ES-I3 (cell line): ENCODE data around the gene CWF19L2.
A peak's percentile ranks its signal among the peaks of the same experiment; 100 is the strongest.
"Not testable (repeated sequence)": the region's sequence is repeated elsewhere in the genome, so short reads cannot be mapped to it uniquely, and the experiment has no call there.

Experiments
- H3K36me3 ChIP-seq: 2 replicates; pipeline ENCODE4 v1.6.1; 2013; ENCODE audit warnings: mild to moderate bottlenecking, low read length, control low read depth, moderate library complexity; ENCODE audit not compliant: insufficient read depth
- H3K4me1 ChIP-seq: 2 replicates; pipeline ENCODE4 v1.6.1; 2013; ENCODE audit warnings: mild to moderate bottlenecking, control low read depth, low read length; ENCODE audit not compliant: insufficient read depth
- H3K9ac ChIP-seq: 2 replicates; pipeline ENCODE4 v1.6.1; 2013; ENCODE audit warnings: low read depth, mild to moderate bottlenecking, low read length, moderate library complexity
- H3K9me3 ChIP-seq: 2 replicates; pipeline ENCODE4 v1.6.1; 2013; ENCODE audit warnings: mild to moderate bottlenecking, low read length, moderate library complexity; ENCODE audit not compliant: control insufficient read depth, insufficient read depth

Gene CWF19L2

DNA sequence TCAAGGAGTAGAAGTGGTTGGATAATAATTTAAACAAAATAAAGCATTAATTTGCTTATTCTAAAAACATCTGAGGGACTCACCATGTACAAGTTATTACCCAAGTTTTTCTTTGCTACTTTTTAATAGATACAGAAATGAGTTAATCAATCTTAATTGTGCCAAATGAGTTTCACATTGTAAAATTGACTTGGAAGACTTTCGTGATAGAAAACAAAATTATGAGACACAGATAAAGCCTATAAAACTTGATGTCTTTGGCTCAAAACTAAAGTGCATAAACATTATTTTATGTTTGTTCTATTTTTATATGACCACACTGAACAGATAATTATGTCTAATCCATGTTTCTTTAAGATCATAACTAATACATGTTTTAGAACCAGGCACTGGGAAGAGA lies 10.1 kb upstream of the CWF19L2 start:
- H3K4me1 ChIP-seq: no peaks in the 10 kb centered on the region
- H3K9me3 ChIP-seq: no peaks in the 10 kb centered on the region
- no peaks in the 10 kb centered on the region for H3K36me3 ChIP-seq
- no peak overlapping the region for H3K9ac ChIP-seq

DNA sequence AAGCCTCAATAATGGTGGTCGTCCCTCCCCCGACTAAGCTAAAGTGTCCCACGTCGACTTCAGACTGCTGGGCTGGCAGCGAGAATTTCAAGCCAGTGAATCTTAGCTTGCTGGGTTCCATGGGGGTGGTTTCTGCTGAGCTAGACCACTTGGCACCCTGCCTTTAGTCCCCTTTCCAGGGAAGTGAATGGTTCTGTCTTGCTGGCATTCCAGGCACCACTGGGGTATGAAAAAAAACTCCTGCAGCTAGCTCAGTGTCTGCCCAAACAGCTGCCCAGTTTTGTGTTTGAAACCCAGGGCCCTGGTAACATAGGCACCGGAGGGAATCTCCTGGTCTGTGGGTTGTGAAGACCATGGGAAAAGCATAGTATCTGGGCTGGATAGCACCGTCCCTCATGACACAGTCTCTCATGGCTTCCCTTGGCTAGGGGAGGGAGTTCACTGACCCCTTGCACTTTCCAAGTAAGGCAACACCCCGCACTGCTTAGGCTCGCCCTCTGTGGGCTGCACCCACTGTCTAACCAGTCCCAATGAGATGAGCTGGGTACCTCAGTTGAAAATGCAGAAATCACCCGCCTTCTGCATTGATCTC lies 8.7 kb upstream of the CWF19L2 start:
- not testable (repeated sequence) for H3K9me3 ChIP-seq, H3K4me1 ChIP-seq, H3K36me3 ChIP-seq, H3K9ac ChIP-seq

DNA sequence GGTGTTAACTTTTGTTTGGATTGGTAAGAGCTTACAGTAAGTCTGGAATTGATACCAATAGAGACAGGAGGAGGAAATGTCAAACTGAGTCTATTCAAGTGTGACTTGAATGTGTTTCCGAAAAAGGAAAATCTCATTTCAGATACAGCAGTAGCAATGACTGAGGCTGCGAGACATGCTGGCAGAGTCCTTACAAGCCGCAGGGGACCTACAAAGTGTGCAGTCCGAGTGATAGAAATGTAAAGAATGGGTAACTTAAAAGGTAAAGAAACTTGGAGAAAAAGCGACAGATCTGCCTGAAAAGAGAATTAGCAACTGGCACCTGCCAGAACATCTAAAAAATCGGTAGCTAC lies 444 bp downstream of the CWF19L2 start:
- no peaks in the 10 kb centered on the region for H3K9me3 ChIP-seq
- peaks cover 6% of the 10 kb centered on the region for H3K36me3 ChIP-seq
- no peaks in the 10 kb centered on the region for H3K4me1 ChIP-seq
- H3K9ac ChIP-seq: peak overlapping the region; percentile 98

DNA sequence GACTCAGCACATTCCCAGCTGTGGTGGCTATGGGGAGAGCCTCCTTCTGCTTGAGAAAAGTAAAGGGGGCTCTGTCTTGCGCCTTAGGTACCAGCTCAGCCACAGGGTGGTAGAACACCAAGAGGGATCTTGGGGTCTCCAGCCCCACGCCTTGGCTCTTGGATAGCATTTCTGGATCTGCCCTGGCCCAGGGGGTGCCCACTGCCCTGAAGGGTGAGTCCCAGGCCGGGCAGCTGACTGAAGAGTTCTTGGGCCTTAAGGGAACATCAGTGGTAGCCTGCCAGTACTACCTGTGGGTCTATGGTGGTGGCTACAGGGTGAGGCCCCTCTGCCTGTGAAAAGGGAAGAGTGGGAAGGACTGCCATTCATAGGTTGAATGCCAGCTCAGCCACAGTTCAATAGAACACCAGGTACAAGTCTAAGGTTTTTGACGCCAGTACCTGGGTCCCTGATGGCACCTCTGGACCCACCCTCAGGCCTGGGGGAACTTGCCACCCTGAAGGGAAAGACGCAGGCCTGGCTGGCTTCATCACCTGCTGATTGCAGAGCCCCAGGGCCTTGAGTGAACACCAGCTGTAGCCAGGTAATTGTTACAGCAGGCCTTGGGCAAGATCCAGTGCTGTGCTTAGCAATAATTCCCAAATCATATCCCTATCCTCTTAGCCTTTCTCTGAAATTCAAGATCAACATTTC lies 3.9 kb downstream of the CWF19L2 start:
- peaks cover 6% of the 10 kb centered on the region for H3K36me3 ChIP-seq
- H3K9me3 ChIP-seq: no peaks in the 10 kb centered on the region
- no peaks in the 10 kb centered on the region for H3K4me1 ChIP-seq
- H3K9ac ChIP-seq: no peak overlapping the region

DNA sequence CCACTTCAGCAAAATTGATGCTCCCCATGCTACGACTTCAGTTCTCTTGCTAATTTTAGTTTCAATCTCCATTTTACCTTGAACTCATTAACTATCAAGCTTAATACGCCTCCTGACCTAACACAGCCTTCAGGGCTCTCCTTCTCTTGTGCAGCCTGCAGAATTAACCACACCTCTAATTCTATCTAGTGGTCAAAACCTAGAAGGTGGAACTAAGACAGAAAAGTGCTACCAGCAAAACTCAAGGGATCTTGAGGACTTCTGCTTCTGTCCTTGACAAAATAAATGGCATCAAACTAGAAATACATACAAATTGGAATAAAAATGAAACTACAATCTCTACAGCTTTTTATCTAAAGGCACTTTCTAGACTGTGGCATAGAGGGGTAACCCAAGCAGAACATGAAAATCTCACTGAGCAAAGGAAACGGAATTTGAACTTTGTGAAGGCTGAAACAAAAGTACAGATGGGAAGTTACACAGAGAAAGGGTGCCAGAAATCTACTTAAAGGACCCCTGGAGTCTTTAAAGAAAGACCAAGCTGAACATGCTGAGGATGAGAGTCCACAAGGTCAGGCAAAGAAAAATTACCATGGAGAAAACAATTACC lies 10.7 kb downstream of the CWF19L2 start:
- H3K36me3 ChIP-seq: no peaks in the 10 kb centered on the region
- H3K9ac ChIP-seq: no peak overlapping the region
- no peaks in the 10 kb centered on the region for H3K4me1 ChIP-seq
- no peaks in the 10 kb centered on the region for H3K9me3 ChIP-seq

DNA sequence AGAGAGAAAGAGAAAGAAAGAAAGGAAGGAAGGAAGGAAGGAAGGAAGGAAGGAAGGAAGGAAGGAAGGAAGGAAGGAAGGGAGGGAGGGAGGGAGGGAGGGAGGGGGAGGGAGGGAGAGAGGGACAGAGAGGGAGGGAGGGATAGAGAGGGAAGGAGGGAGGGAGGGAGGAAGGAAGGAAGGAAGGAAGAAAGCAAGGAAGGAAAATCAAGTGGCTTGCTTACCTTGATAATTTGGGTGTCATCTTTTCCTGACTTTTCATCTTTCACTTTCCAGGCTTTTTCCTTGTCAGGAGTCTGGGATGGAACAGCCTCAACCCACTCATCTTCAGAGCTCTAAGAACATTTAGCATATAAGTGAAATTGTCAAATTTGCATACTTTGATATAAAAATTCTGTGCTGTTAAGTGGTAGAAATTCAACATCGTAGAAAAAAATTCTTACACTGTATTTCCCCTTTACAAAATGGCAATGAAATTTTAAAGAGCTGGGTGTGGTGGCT lies 14.9 kb downstream of the CWF19L2 start:
- no peaks in the 10 kb centered on the region for H3K4me1 ChIP-seq
- H3K36me3 ChIP-seq: no peaks in the 10 kb centered on the region
- no peak overlapping the region for H3K9ac ChIP-seq
- H3K9me3 ChIP-seq: no peaks in the 10 kb centered on the region

DNA sequence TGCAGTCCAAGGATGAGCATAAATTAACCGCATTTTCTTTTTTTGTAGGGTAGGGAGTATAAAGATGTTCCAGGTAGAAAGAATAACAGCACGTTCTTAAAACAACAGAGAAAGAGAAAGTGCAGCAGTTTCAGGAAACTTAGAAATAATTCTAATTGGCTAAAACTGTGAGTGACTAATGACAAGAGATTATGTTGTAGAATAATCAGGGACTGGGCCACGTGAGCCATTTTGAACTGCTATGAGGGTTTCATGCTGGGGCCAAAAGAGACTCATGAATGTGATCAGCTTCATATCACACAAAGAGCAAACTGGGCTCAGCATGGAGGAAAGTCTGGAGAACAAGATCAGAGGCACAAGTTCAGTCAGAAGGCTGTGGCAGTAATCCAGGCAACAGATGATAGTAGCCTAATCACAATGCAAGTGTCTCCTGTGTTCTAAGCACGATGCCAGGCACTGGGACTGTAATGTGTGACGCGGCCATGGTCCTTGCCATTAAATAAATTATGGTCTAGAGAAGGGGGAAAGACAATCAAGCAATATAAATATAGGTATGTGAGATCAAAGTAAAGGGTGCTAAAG lies 17.9 kb downstream of the CWF19L2 start:
- no peaks in the 10 kb centered on the region for H3K4me1 ChIP-seq
- no peaks in the 10 kb centered on the region for H3K9me3 ChIP-seq
- H3K36me3 ChIP-seq: no peaks in the 10 kb centered on the region
- H3K9ac ChIP-seq: no peak overlapping the region

DNA sequence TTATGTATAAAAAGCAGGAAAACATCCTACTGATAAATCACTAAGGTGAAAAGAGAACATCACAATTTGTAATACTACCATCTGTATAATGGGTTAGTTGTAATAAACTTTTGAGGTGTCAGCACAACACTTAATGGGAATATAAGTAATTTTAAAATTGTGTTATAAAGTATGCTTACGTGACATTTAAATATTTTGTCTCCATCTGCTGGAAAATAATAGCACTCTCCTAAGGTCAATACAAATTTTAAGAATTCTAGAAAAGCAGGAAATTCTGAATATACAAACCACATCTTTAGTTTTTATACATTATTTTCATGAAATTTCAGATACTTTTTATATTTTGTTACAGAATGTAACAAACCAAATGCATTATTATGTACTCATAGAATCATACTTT lies 19.5 kb downstream of the CWF19L2 start:
- no peaks in the 10 kb centered on the region for H3K36me3 ChIP-seq
- no peaks in the 10 kb centered on the region for H3K4me1 ChIP-seq

DNA sequence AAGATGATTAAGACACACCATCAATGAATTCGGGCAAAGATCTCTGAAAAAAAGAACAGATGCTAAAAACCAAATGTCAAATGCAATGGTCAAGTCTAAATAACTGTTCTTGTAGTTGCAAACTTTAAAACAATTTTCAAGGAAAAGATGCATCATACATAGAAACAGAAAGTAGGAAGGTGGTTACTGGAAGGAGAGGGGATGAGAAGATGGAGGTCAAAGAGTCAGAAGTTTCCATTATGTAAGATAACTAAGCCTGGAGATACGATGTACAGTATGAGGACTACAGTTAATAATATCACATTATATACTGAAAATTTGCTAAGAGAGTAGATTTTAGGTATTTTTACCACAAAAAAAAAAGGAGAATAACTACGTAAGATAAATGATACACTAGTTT lies 27.1 kb downstream of the CWF19L2 start:
- Histone ChIP-seq H3K36me3 (no peaks in the 10 kb centered on the region; the same call in 1 of the 2 replicates), H3K9ac (no peak overlapping the region), H3K9me3 (no peaks in the 10 kb centered on the region), H3K4me1 (no peaks in the 10 kb centered on the region)

More for the DNA sequence above, 19.5 kb downstream of the CWF19L2 start:
- no peak overlapping the region for H3K9ac ChIP-seq
- H3K9me3 ChIP-seq: no peaks in the 10 kb centered on the region

DNA sequence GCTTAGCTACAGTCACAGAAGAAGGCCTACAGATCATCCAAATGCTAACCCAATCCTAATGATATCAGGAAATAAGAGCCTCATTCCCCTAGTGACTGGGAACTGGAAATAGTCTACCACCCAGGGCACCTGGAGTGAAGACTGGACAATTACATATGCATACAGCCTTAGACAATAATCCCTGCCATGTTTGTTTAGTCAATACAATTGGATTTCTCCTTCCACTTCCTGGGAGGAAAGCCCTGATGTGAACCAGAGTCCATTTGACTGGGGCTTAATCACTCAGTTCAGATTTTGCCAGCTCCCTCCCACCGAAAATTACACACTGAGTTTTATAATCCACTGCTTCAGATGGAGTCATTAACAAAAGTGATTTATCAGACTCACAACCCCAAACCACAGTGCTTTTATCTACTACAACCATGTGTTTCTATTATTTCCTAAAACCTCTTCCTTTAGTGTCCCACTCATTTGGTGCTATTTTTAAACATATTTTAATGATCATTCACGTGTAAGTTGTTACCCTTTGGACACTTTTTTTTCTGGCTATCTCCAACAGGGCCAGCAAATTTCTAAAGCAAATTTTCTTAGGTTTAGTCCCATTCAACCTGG lies 29.9 kb downstream of the CWF19L2 start:
- Histone ChIP-seq H3K9me3 (no peaks in the 10 kb centered on the region), H3K36me3 (no peaks in the 10 kb centered on the region; the same call in 1 of the 2 replicates), H3K9ac (no peak overlapping the region), H3K4me1 (no peaks in the 10 kb centered on the region)

DNA sequence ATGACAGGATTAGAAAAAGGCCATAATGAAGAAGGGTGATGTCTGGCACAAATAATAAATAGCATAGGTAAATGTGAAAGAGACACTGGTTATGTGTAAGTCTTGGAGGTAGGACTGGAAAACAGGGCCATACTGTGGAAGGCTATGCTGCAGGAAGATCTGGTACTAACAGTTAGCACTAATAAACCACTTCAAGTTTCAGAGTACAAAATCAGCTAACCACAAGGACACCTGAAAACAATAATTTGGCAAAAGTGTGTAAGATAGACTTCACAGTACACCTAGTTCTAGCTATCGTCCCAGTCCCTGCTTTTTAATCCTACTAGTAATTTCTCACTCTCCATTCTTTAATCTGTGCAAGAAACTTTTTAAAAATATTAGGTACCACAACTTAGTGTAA lies 44.3 kb downstream of the CWF19L2 start:
- H3K36me3 ChIP-seq: no peaks in the 10 kb centered on the region
- no peak overlapping the region for H3K9ac ChIP-seq
- H3K4me1 ChIP-seq: no peaks in the 10 kb centered on the region
- H3K9me3 ChIP-seq: no peaks in the 10 kb centered on the region

DNA sequence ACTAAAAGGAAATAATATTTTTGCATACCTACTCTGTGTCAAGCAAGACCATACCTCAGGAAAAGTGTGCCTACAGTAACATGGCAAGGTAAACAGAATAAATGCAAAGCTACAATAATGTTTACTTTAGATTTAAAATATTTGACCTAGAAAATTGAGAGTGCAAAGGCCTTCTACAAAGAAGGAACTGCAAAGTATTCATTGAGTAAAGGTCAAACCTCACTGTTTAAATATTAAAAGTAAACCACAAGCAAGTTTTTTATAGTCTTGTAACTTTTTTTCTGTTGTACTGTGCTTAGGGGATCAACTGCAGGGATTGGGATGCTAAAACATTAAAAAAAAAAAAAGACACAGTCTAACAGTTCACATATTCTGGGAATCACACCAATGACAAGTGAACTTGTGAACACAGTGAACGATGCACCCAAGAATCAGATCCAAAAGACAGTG lies 48.8 kb downstream of the CWF19L2 start:
- no peaks in the 10 kb centered on the region for H3K9me3 ChIP-seq
- no peaks in the 10 kb centered on the region for H3K4me1 ChIP-seq
- no peaks in the 10 kb centered on the region for H3K36me3 ChIP-seq
- no peak overlapping the region for H3K9ac ChIP-seq

DNA sequence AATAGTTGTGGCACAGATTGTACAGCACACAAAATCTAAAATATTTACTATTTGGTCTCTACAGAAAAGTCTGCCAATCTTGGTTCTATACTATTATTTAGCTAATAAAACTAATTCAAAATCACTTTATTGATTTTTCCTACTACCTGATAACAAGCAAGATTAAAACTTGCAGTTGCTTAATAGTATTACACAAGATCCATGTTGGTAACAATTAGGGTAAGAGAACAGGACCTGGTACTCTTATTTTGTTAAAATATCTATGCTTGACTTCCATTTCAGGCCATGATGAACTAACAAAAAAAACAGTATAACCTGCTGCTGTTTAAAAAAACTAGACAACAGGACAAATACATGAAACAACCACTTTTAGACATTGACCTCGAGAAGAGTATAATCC lies 52.4 kb downstream of the CWF19L2 start:
- Histone ChIP-seq H3K4me1 (no peaks in the 10 kb centered on the region), H3K36me3 (no peaks in the 10 kb centered on the region), H3K9ac (no peak overlapping the region), H3K9me3 (no peaks in the 10 kb centered on the region)

DNA sequence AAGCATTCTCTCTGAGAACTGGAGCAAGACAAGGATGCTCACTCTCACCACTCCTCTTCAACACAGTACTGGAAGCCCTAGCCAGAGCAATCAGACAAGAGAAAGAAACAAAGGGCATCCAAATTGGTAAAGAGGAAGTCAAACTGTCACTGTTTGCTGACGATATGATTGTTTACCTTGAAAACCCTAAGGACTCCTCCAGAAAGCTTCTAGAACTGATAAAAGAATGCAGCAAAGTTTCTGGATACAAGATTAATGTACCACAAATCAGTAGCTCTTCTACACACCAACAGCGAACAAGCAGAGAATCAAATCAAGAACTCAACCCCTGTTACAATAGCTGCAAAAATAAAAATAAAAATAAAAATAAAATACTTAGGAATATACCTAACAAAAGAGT lies 56.5 kb downstream of the CWF19L2 start:
- H3K4me1 ChIP-seq: peaks cover 16% of the 10 kb centered on the region
- H3K9ac ChIP-seq, H3K9me3 ChIP-seq, H3K36me3 ChIP-seq: not testable (repeated sequence)
